Activated CD4-positive, alpha-beta T cell treated with anti-CD3 and anti-CD28 coated beads, Interleukin-2, Interleukin-4, amounts not matched to agents 100 ng/mL and 50 ng/mL, durations not matched to agents 16 hours and 8 hours (primary cell): ENCODE data around the gene DAG1.

Source experiments
- DNase-seq: peaks from one replicate; pipeline ENCODE4 v3.0.0-alpha.2; 2020; ENCODE audit warnings: low spot score

Gene DAG1

GRCh38 chr3:49518441-49518840 is 48.4 kb downstream of the DAG1 start:
- DNase-seq = no peak

- DNase-seq = no peak
Observed at GRCh38 chr3:49519296-49519695, 49.2 kb downstream of the DAG1 start.

GRCh38 chr3:49519916-49520385 is 49.9 kb downstream of the DAG1 start:
- DNase-seq = no peak

- no peak for DNase-seq
Observed at GRCh38 chr3:49523756-49524747, 54.0 kb downstream of the DAG1 start.

- peak; percentile 16 for DNase-seq
Observed at GRCh38 chr3:49529567-49529966, 59.5 kb downstream of the DAG1 start.

GRCh38 chr3:49530231-49530630 is 60.2 kb downstream of the DAG1 start:
- DNase-seq = no peak

- DNase-seq = no peak
Observed at GRCh38 chr3:49530701-49531100, 60.6 kb downstream of the DAG1 start.

GRCh38 chr3:49531218-49531617 is 61.2 kb downstream of the DAG1 start:
- no peak for DNase-seq

GRCh38 chr3:49531715-49532114 is 61.6 kb downstream of the DAG1 start:
- no peak for DNase-seq

- no peak for DNase-seq
Observed at GRCh38 chr3:49533031-49533430, 63.0 kb downstream of the DAG1 start.

GRCh38 chr3:49533786-49534519 is 63.9 kb downstream of the DAG1 start:
- DNase-seq = no peak

- DNase-seq = no peak
Observed at GRCh38 chr3:49534581-49535441, 64.7 kb downstream of the DAG1 start.

GRCh38 chr3:49535971-49536874 is 66.2 kb downstream of the DAG1 start:
- DNase-seq = no peak

GRCh38 chr3:49536875-49537533 is 66.9 kb downstream of the DAG1 start:
- no peak for DNase-seq

GRCh38 chr3:49539659-49540560 is 69.8 kb downstream of the DAG1 start:
- DNase-seq = peak; percentile 89

GRCh38 chr3:49552087-49552486 is 82.0 kb downstream of the DAG1 start:
- DNase-seq = no peak

- DNase-seq = no peak
Observed at GRCh38 chr3:49553324-49553691, 83.2 kb downstream of the DAG1 start.

- DNase-seq = peak; percentile 94
Observed at GRCh38 chr3:49553692-49554632, 83.9 kb downstream of the DAG1 start, which contains the start of gene BSN. TSS of gene BSN (plus strand) at chr3:49554477. CDS start at chr3:49554603, 126 bp downstream.
